Measurements from ENCODE around the gene PCDH8. TPM values are rescaled to one million over a fixed set of nuclear protein-coding genes. Genes with fewer than 3 reads are reported as not detected.

PCDH8 gene
- total RNA-seq, 1 donor from 2014 or later, result not detected

- Histone ChIP-seq H3K9me3 (no peaks in the 10 kb centered on the region), H3K4me1 (peaks cover 0 to 9% of the 10 kb centered on the region in 2 donors), H3K36me3 (no peaks in the 10 kb centered on the region), H3K4me3 (peak overlapping the region; percentile 59 to 67), H3K27me3 (peaks cover 27% of the 10 kb centered on the region), H3K27ac (peak overlapping the region; percentile 35 to 60)
- TF ChIP-seq CTCF (IDR thresholded peaks at IDR 0.05), result no peak
- intact Hi-C loops (cut with DNase I), result loop anchor here (5.0 kb wide), 1 partner anchor 67 kb away; no protein-coding TSS in a partner anchor
- peak in 1 of 2 donors; percentile 73 for DNase-seq (ENCODE audit: low spot score in 2 of 2)
Measured at GRCh38 chr13:52850396-52851136, 2.1 kb upstream of the PCDH8 start.

GRCh38 chr13:52850072-52850395 is 1.6 kb upstream of the PCDH8 start:
- Histone ChIP-seq H3K27me3 (peaks cover 28% of the 10 kb centered on the region), H3K27ac (no peak overlapping the region), H3K9me3 (no peaks in the 10 kb centered on the region), H3K4me1 (peaks cover 0 to 9% of the 10 kb centered on the region in 2 donors), H3K36me3 (no peaks in the 10 kb centered on the region), H3K4me3 (peak overlapping the region in 1 of 2 donors; percentile 67)
- intact Hi-C loops (cut with DNase I), result loop anchor here (5.0 kb wide), 1 partner anchor 67 kb away; no protein-coding TSS in a partner anchor
- TF ChIP-seq CTCF (IDR thresholded peaks at IDR 0.05), result no peak
- DNase-seq (ENCODE audit: low spot score in 2 of 2), result no peak

GRCh38 chr13:52849291-52850071 is 1.0 kb upstream of the PCDH8 start:
- no peak for DNase-seq (ENCODE audit: low spot score in 2 of 2)
- peaks cover 0 to 9% of the 10 kb centered on the region in 2 donors for H3K4me1 ChIP-seq
- no peaks in the 10 kb centered on the region for H3K36me3 ChIP-seq
- no peaks in the 10 kb centered on the region for H3K9me3 ChIP-seq
- no peak for TF ChIP-seq CTCF (IDR thresholded peaks at IDR 0.05)
- no peak overlapping the region for H3K4me3 ChIP-seq
- H3K27me3 ChIP-seq, result peaks cover 34% of the 10 kb centered on the region
- H3K27ac ChIP-seq, result no peak overlapping the region
- intact Hi-C loops (cut with DNase I), result loop anchor here (5.0 kb wide), 1 partner anchor 68 kb away; no protein-coding TSS in a partner anchor

- Histone ChIP-seq H3K4me1 (peaks cover 0 to 9% of the 10 kb centered on the region in 2 donors), H3K9me3 (no peaks in the 10 kb centered on the region), H3K27me3 (peaks cover 34% of the 10 kb centered on the region), H3K4me3 (no peak overlapping the region), H3K36me3 (no peaks in the 10 kb centered on the region), H3K27ac (no peak overlapping the region)
- DNase-seq (ENCODE audit: low spot score in 2 of 2), result no peak
- no peak for TF ChIP-seq CTCF (IDR thresholded peaks at IDR 0.05)
- intact Hi-C loops (cut with DNase I), result no loop called here
Measured at GRCh38 chr13:52847682-52848432, 583 bp downstream of the PCDH8 start.

GRCh38 chr13:52847322-52847681 is 1.1 kb downstream of the PCDH8 start:
- Histone ChIP-seq H3K4me1 (peaks cover 0 to 9% of the 10 kb centered on the region in 2 donors), H3K27ac (no peak overlapping the region), H3K36me3 (no peaks in the 10 kb centered on the region), H3K9me3 (no peaks in the 10 kb centered on the region), H3K4me3 (peak overlapping the region in 1 of 2 donors; percentile 33), H3K27me3 (peaks cover 34% of the 10 kb centered on the region)
- TF ChIP-seq CTCF (IDR thresholded peaks at IDR 0.05), result no peak
- DNase-seq (ENCODE audit: low spot score in 2 of 2), result no peak
- intact Hi-C loops (cut with DNase I), result no loop called here

All from ascending aorta (tissue), 2 donors.